OCI-LY1 (cell line): ENCODE data around the gene CDC6.

ENCODE experiments used
- H2AFZ ChIP-seq: fragments of 200-600 bp; sonication (generic), shearing (Covaris generic); 2 replicates; pipeline ENCODE4 v1.6.0; 2014; ENCODE audit warnings: antibody characterized with exemption, mild to moderate bottlenecking, low read length
- H3F3A ChIP-seq: fragments of 200-600 bp; sonication (generic), shearing (Covaris generic); 2 replicates; pipeline ENCODE4 v1.6.0; 2014; ENCODE audit warnings: mild to moderate bottlenecking, antibody characterized with exemption, low read length, moderate library complexity; ENCODE audit not compliant: insufficient read depth
- H3K27ac ChIP-seq: fragments of 200-600 bp; sonication (generic); 2 replicates; pipeline ENCODE4 v1.5.1; 2014; ENCODE audit warnings: low read length, mixed run types, mild to moderate bottlenecking, low read depth; ENCODE audit not compliant: poor library complexity, severe bottlenecking
- H3K27me3 ChIP-seq: fragments of 200-600 bp; sonication (generic); 2 replicates; pipeline ENCODE4 v1.6.0; 2014; ENCODE audit warnings: antibody characterized with exemption, mild to moderate bottlenecking, low read length, moderate library complexity; ENCODE audit not compliant: insufficient read depth
- H3K36me3 ChIP-seq: fragments of 200-600 bp; sonication (generic); 2 replicates; pipeline ENCODE4 v1.6.1; 2014; ENCODE audit warnings: mild to moderate bottlenecking, antibody characterized with exemption, low read length, moderate library complexity, mixed read lengths; ENCODE audit not compliant: insufficient read depth
- H3K4me1 ChIP-seq: fragments of 200-600 bp; sonication (generic); 2 replicates; pipeline ENCODE4 v1.5.1; 2014; ENCODE audit warnings: mild to moderate bottlenecking, low read length, moderate library complexity; ENCODE audit not compliant: insufficient read depth, severe bottlenecking
- H3K4me2 ChIP-seq: fragments of 200-600 bp; sonication (generic), shearing (Covaris generic); 2 replicates; pipeline ENCODE4 v1.6.1; 2014; ENCODE audit warnings: low read length
- H3K4me3 ChIP-seq: fragments of 200-600 bp; sonication (generic); 2 replicates; pipeline ENCODE4 v1.5.1; 2014; ENCODE audit warnings: low read length, low read depth, mild to moderate bottlenecking, mixed read lengths; ENCODE audit not compliant: poor library complexity, severe bottlenecking
- H3K79me2 ChIP-seq: fragments of 200-600 bp; shearing (Covaris generic); 2 replicates; pipeline ENCODE4 v1.6.1; 2016; ENCODE audit warnings: mixed run types, low read length, mixed read lengths; ENCODE audit not compliant: insufficient read depth
- H3K9ac ChIP-seq: fragments of 200-600 bp; sonication (generic), shearing (Covaris generic); 2 replicates; pipeline ENCODE4 v1.6.1; 2014; ENCODE audit warnings: mild to moderate bottlenecking, low read length, mixed read lengths
- H3K9me2 ChIP-seq: fragments of 200-600 bp; sonication (generic), shearing (Covaris generic); 2 replicates; pipeline ENCODE4 v1.6.1; 2014; ENCODE audit warnings: low read depth, mild to moderate bottlenecking, low read length, mixed read lengths
- H3K9me3 ChIP-seq: fragments of 200-600 bp; shearing (Covaris generic); 2 replicates; pipeline ENCODE4 v1.6.1; 2014; ENCODE audit warnings: low read length, mixed read lengths
- H4K20me1 ChIP-seq: fragments of 200-600 bp; sonication (generic), shearing (Covaris generic); 2 replicates; pipeline ENCODE4 v1.6.0; 2016; ENCODE audit warnings: mild to moderate bottlenecking, low read length; ENCODE audit not compliant: insufficient read depth
- CTCF ChIP-seq: fragments of 200-600 bp; sonication (generic), shearing (Covaris generic); IDR thresholded peaks from 2 replicates; pipeline ENCODE4 v1.5.1; 2017; ENCODE audit warnings: mild to moderate bottlenecking, antibody characterized with exemption, low read length, moderate library complexity, mixed read lengths
- EZH2 ChIP-seq: fragments of 200-600 bp; sonication (generic), shearing (Covaris generic); IDR thresholded peaks from 2 replicates; pipeline ENCODE4 v1.8.0; 2017; ENCODE audit warnings: borderline replicate concordance, mixed run types, mild to moderate bottlenecking, antibody characterized with exemption, low read length, moderate library complexity, mixed read lengths

The CDC6 gene

GRCh38 chr17:40283662-40284061 is 4.0 kb upstream of the CDC6 start:
- H3K79me2 ChIP-seq = peaks cover 4% of the 10 kb centered on the region; the same call in 1 of the 2 replicates
- H3F3A ChIP-seq = no peaks in the 10 kb centered on the region
- H2AFZ ChIP-seq = no peak overlapping the region
- TF ChIP-seq EZH2 = no peak
- no peak for TF ChIP-seq CTCF
- H4K20me1 ChIP-seq = no peaks in the 10 kb centered on the region
- H3K9ac ChIP-seq = no peak overlapping the region
- no peak overlapping the region for H3K4me2 ChIP-seq
- H3K27me3 ChIP-seq = no peaks in the 10 kb centered on the region
- H3K4me3 ChIP-seq = no peak overlapping the region
- no peaks in the 10 kb centered on the region for H3K9me3 ChIP-seq
- peaks cover 25% of the 10 kb centered on the region for H3K36me3 ChIP-seq
- H3K9me2 ChIP-seq = no peaks in the 10 kb centered on the region
- no peak overlapping the region for H3K27ac ChIP-seq
- H3K4me1 ChIP-seq = peaks cover 8% of the 10 kb centered on the region

GRCh38 chr17:40284085-40284713 is 3.5 kb upstream of the CDC6 start:
- no peak overlapping the region for H3K9ac ChIP-seq
- H3K4me3 ChIP-seq = no peak overlapping the region
- TF ChIP-seq CTCF (no peak), EZH2 (no peak)
- H3K27me3 ChIP-seq = no peaks in the 10 kb centered on the region
- no peak overlapping the region for H3K4me2 ChIP-seq
- no peak overlapping the region for H2AFZ ChIP-seq
- H4K20me1 ChIP-seq = no peaks in the 10 kb centered on the region
- H3K4me1 ChIP-seq = peaks cover 13% of the 10 kb centered on the region
- no peak overlapping the region for H3K27ac ChIP-seq
- H3K36me3 ChIP-seq = peaks cover 22% of the 10 kb centered on the region
- H3K9me3 ChIP-seq = no peaks in the 10 kb centered on the region
- no peaks in the 10 kb centered on the region for H3F3A ChIP-seq
- no peaks in the 10 kb centered on the region for H3K9me2 ChIP-seq
- peaks cover 10% of the 10 kb centered on the region; the same call in 1 of the 2 replicates for H3K79me2 ChIP-seq

- Histone ChIP-seq H3K4me1 (peaks cover 27% of the 10 kb centered on the region), H3K4me3 (no peak overlapping the region), H2AFZ (no peak overlapping the region), H3K4me2 (no peak overlapping the region), H3K9ac (no peak overlapping the region; the same call in 1 of the 2 replicates), H3K79me2 (peaks cover 16% of the 10 kb centered on the region; the same call in 1 of the 2 replicates), H3K9me3 (no peaks in the 10 kb centered on the region), H3F3A (no peaks in the 10 kb centered on the region), H3K36me3 (peaks cover 27% of the 10 kb centered on the region), H3K9me2 (no peaks in the 10 kb centered on the region), H3K27me3 (no peaks in the 10 kb centered on the region), H3K27ac (no peak overlapping the region), H4K20me1 (no peaks in the 10 kb centered on the region)
- TF ChIP-seq CTCF (no peak), EZH2 (no peak)
These were observed 1.2 kb upstream of the CDC6 start for GRCh38 chr17:40286473-40286872.
